ENCODE measurements around the gene SETBP1.
"Not testable (repeated sequence)": the region's sequence is repeated elsewhere in the genome, so short reads cannot be mapped to it uniquely, and the experiment has no call there.

SETBP1 gene

GRCh38 chr18:44708451-44709083 lies 27.9 kb downstream of the SETBP1 start:
- no peak for DNase-seq

GRCh38 chr18:44709307-44710126 lies 28.8 kb downstream of the SETBP1 start:
- no peak for DNase-seq

GRCh38 chr18:44710931-44711330 lies 30.2 kb downstream of the SETBP1 start:
- DNase-seq: no peak

- no peak for DNase-seq
These were observed 31.3 kb downstream of the SETBP1 start for GRCh38 chr18:44712025-44712424.

GRCh38 chr18:44713435-44713834 lies 32.7 kb downstream of the SETBP1 start:
- no peak for DNase-seq

- no peak for DNase-seq
These were observed 33.7 kb downstream of the SETBP1 start for GRCh38 chr18:44714376-44714775.

- DNase-seq: no peak
These were observed 34.6 kb downstream of the SETBP1 start for GRCh38 chr18:44715245-44715644.

GRCh38 chr18:44715842-44716241 lies 35.2 kb downstream of the SETBP1 start:
- no peak for DNase-seq

GRCh38 chr18:44716697-44717163 lies 36.0 kb downstream of the SETBP1 start:
- no peak for DNase-seq

- DNase-seq: no peak
These were observed 38.9 kb downstream of the SETBP1 start for GRCh38 chr18:44719519-44720060.

GRCh38 chr18:44721748-44722147 lies 41.1 kb downstream of the SETBP1 start:
- DNase-seq: not testable (repeated sequence)

- DNase-seq: no peak
These were observed 42.7 kb downstream of the SETBP1 start for GRCh38 chr18:44723411-44723810.

- no peak for DNase-seq
These were observed 43.6 kb downstream of the SETBP1 start for GRCh38 chr18:44724105-44724778.

- no peak for DNase-seq
These were observed 44.8 kb downstream of the SETBP1 start for GRCh38 chr18:44725300-44726058.

- DNase-seq: no peak
These were observed 45.4 kb downstream of the SETBP1 start for GRCh38 chr18:44726059-44726421.

GRCh38 chr18:44727291-44727690 lies 46.6 kb downstream of the SETBP1 start:
- DNase-seq: no peak

GRCh38 chr18:44729631-44730101 lies 49.0 kb downstream of the SETBP1 start:
- DNase-seq: no peak

GRCh38 chr18:44730803-44731529 lies 50.3 kb downstream of the SETBP1 start:
- DNase-seq: no peak

- DNase-seq: no peak
These were observed 51.0 kb downstream of the SETBP1 start for GRCh38 chr18:44731530-44732237.

GRCh38 chr18:44732238-44732563 lies 51.5 kb downstream of the SETBP1 start:
- DNase-seq: no peak

- DNase-seq: peak; percentile 60
These were observed 51.9 kb downstream of the SETBP1 start for GRCh38 chr18:44732599-44732998.

Data from NCI-H2029 treated with DMSO at 0.1 percent for 48 hours (cell line).